NT2/D1 (cell line): Measurements from ENCODE around the gene DPM2.
A peak's percentile ranks its signal among the peaks of the same experiment; 100 is the strongest.

Experiments used
- DNase-seq: peaks from one replicate; pipeline ENCODE4 v3.0.0-alpha.2; 2011; ENCODE audit warnings: low read depth, low spot score
- H3K27me3 ChIP-seq: 2 replicates; pipeline ENCODE4 v1.6.0; 2011; ENCODE audit warnings: mild to moderate bottlenecking; ENCODE audit not compliant: insufficient read length, insufficient read depth
- H3K36me3 ChIP-seq: 2 replicates; pipeline ENCODE4 v1.6.1; 2011; ENCODE audit warnings: mild to moderate bottlenecking, low read length, mixed read lengths; ENCODE audit not compliant: insufficient read depth, insufficient read length
- H3K4me1 ChIP-seq: 2 replicates; pipeline ENCODE4 v1.5.1; 2011; ENCODE audit not compliant: insufficient read depth, insufficient read length
- H3K4me3 ChIP-seq: 2 replicates; pipeline ENCODE4 v1.5.1; 2011; ENCODE audit warnings: low read depth; ENCODE audit not compliant: insufficient read length
- H3K9ac ChIP-seq: 2 replicates; pipeline ENCODE4 v1.6.0; 2011; ENCODE audit warnings: low read depth; ENCODE audit not compliant: insufficient read length
- H3K9me3 ChIP-seq: 2 replicates; pipeline ENCODE4 v1.5.1; 2011; ENCODE audit warnings: mild to moderate bottlenecking, low read length; ENCODE audit not compliant: insufficient read depth
- SUZ12 ChIP-seq: IDR thresholded peaks from 2 replicates; pipeline ENCODE4 v1.6.1; 2011; ENCODE audit not compliant: insufficient read length, insufficient read depth; ENCODE audit errors: extremely low read depth
- YY1 ChIP-seq: IDR thresholded peaks from 2 replicates; pipeline ENCODE4 v1.6.1; 2011; ENCODE audit not compliant: insufficient read length, insufficient read depth
- ZNF274 ChIP-seq: IDR thresholded peaks from 2 replicates; pipeline ENCODE4 v1.6.1; 2011; ENCODE audit warnings: mild to moderate bottlenecking, low read depth, low read length

The DPM2 gene

DNA sequence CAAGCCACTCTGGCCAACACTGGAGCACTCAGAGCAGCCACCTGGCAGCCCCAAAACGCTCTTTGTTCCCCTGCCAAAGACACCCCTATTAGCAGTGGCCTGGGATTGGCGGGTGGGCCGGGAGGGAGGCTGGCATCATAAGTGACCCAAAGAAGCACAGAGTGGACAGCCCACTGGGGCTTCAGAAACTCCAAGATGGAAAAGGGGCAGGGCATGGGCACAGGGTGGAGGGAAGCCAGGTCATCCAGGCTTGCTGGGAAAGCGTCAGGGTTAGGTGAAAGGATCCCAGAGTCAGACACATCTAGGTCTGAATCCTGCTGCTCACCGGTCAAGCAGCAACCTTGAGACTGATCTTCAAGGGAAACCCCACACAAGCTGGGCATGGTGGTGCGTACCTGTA, 28.3 kb upstream of the DPM2 start:
- DNase-seq = no peak
- no peaks in the 10 kb centered on the region for H3K27me3 ChIP-seq
- peak overlapping the region; percentile 44 for H3K9ac ChIP-seq
- peaks cover 28% of the 10 kb centered on the region for H3K36me3 ChIP-seq
- peaks cover 42% of the 10 kb centered on the region for H3K4me1 ChIP-seq
- no peaks in the 10 kb centered on the region for H3K9me3 ChIP-seq
- H3K4me3 ChIP-seq = no peak overlapping the region
- TF ChIP-seq SUZ12 = no peak
- no peak for TF ChIP-seq ZNF274
- TF ChIP-seq YY1 = no peak

DNA sequence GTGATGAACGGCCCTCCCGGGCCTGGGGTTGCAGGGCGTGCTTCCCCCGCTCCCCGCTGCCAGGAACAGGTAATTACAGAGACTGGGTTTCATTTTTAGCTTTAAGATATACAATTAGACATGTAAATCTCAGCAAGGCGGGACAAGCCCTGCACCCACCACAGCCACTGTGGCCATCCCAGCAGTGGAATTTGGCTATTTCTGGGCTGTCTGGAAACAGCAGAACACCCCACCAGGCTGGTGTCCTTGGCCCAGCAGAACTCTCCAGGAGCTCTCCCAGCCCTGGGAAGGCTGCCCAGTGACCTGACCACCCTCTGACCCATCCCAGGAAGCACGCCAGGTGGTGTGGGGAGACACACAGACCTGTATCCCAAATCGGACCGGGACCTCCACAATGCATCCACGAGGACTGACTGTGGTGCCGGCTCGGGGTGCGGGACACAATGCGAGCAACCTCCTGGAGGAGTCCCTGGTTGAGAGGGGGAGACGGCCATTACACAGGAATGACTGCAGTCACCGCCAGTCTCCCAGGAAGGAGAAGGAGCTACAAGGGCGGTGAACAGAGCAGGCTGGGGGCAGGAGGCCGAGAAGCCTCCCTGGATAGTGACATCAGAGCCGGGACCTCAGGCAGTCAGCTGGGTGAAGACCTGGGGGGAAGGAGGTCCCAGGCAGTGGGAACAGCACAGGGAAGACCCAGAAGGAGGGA, 25.9 kb upstream of the DPM2 start:
- Histone ChIP-seq H3K9ac (no peak overlapping the region), H3K4me1 (peaks cover 42% of the 10 kb centered on the region)

DNA sequence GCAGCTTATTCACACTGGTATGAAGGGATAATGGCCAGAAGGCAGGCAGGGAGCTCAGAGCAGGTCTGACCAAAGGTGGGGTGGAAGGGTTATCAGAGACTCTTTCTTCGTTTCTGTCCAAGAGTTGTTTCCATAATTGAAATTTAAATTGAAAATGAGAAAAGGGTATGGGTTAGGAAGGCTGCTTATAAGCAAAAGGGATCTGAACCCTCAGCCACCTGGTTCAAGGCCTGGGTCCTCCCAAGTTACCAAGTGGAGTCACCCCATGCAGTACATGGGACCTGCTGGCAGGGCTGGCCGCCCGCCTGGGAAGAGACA, 25.3 kb upstream of the DPM2 start:
- Histone ChIP-seq H3K4me3 (no peak overlapping the region), H3K9ac (no peak overlapping the region), H3K36me3 (peaks cover 34% of the 10 kb centered on the region), H3K4me1 (peaks cover 40% of the 10 kb centered on the region), H3K9me3 (no peaks in the 10 kb centered on the region), H3K27me3 (no peaks in the 10 kb centered on the region)
- DNase-seq = no peak
- TF ChIP-seq ZNF274 = no peak
- no peak for TF ChIP-seq SUZ12
- no peak for TF ChIP-seq YY1

More for the DNA sequence above, 25.9 kb upstream of the DPM2 start:
- TF ChIP-seq SUZ12 = no peak
- TF ChIP-seq ZNF274 = no peak
- no peak for TF ChIP-seq YY1
- Histone ChIP-seq H3K36me3 (peaks cover 34% of the 10 kb centered on the region), H3K4me3 (no peak overlapping the region), H3K27me3 (no peaks in the 10 kb centered on the region), H3K9me3 (no peaks in the 10 kb centered on the region)
- DNase-seq = no peak

- Histone ChIP-seq H3K9me3 (no peaks in the 10 kb centered on the region), H3K4me3 (no peak overlapping the region), H3K27me3 (no peaks in the 10 kb centered on the region), H3K36me3 (peaks cover 34% of the 10 kb centered on the region), H3K9ac (no peak overlapping the region), H3K4me1 (peaks cover 37% of the 10 kb centered on the region)
- TF ChIP-seq ZNF274 (no peak), YY1 (no peak), SUZ12 (no peak)
- no peak for DNase-seq
Observed at GRCh38 chr9:127962278-127962677, 24.6 kb upstream of the DPM2 start.

DNA sequence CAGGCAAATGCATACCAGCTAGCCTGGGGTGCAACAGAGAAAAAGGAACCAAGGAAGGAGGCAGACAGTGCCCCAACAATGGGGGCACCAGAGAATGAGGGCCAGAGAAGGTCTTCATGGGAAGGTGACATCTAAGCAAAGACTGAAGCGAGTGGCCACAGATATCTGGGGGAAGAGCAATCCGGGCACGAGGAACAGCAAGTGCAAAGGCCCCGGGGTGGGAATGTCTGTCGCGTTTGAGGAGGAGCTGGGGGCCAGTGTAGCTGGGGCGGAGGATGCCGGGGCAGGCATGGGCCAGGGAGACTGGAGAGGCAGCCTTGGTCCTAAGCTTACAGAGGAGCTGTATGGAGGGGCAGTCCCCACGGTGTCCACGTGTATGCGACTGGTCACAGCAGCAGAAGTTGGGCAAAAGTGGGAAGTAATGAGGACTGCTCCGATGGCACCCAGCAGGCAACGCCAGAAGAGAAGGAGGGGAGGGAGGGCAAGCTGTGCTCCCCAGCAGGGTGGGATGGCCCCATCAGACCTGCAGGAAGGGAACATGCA, 24.0 kb upstream of the DPM2 start:
- Histone ChIP-seq H3K9me3 (no peaks in the 10 kb centered on the region), H3K4me3 (no peak overlapping the region), H3K4me1 (peaks cover 31% of the 10 kb centered on the region), H3K9ac (no peak overlapping the region), H3K36me3 (peaks cover 34% of the 10 kb centered on the region), H3K27me3 (no peaks in the 10 kb centered on the region)
- no peak for TF ChIP-seq SUZ12
- no peak for TF ChIP-seq ZNF274
- TF ChIP-seq YY1 = no peak
- DNase-seq = no peak

DNA sequence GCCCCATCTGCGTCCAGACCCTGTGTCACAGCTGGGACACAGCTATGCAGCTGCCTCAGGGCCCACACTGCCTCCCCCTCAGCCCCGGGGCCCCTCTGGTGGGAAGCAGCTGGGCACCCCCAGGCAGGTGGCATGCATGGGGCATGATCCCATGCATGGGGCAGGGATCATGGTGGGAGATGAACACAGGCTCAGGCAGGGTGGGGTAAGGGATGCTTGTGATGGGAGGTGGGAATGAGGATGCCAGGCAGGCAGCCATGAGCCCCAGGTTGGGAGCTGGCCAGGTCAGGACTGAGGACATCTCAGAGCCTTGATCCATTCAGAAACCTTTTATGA, 23.5 kb upstream of the DPM2 start:
- TF ChIP-seq YY1 (no peak), ZNF274 (no peak), SUZ12 (no peak)
- Histone ChIP-seq H3K27me3 (no peaks in the 10 kb centered on the region), H3K9me3 (no peaks in the 10 kb centered on the region), H3K4me3 (no peak overlapping the region), H3K4me1 (peaks cover 31% of the 10 kb centered on the region), H3K36me3 (peaks cover 34% of the 10 kb centered on the region), H3K9ac (no peak overlapping the region)
- DNase-seq = no peak

DNA sequence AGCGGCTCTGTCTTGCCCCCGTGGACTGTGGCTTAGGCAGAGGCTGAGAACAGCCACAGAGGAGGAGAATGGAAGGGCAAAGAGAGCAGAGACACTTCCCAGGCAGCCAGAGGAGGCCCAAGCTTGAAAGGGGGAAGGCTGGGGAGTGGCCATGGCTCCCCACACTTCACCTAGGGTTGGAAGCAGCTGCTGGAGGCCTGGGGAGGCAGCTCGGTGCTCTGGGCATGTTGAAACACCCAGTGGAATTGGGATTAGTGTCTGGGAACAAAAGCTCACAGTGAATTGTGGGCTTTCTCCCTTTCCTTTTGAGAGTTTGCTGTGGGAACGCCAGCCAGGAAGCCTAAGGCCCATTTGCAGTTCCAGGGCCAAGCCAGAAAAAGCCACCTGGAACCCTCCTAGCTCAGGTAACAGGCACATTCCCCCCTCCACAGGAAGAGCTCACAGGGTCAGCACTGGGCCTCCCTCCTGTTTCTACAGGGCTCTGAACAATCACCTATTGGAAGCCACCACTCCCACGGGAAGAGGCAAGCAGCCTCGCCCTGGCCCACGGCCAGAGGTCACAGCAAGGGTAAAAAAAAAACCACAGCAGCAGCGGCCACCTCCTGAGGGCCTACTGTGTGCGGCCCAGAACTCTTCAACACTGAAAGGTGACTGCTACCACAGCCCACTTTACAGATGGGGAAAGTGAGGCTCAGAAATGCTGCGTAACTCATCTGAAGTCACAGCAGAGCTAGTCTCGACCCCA, 22.9 kb upstream of the DPM2 start:
- no peak for DNase-seq
- Histone ChIP-seq H3K9me3 (no peaks in the 10 kb centered on the region), H3K4me3 (no peak overlapping the region), H3K36me3 (peaks cover 34% of the 10 kb centered on the region), H3K9ac (peak overlapping the region; percentile 24), H3K27me3 (no peaks in the 10 kb centered on the region), H3K4me1 (peaks cover 31% of the 10 kb centered on the region)
- TF ChIP-seq YY1 (no peak), ZNF274 (no peak), SUZ12 (no peak)
